ENCODE measurements around the gene NSRP1.
"Not testable (repeated sequence)": the region's sequence is repeated elsewhere in the genome, so short reads cannot be mapped to it uniquely, and the experiment has no call there.

Gene NSRP1

DNA sequence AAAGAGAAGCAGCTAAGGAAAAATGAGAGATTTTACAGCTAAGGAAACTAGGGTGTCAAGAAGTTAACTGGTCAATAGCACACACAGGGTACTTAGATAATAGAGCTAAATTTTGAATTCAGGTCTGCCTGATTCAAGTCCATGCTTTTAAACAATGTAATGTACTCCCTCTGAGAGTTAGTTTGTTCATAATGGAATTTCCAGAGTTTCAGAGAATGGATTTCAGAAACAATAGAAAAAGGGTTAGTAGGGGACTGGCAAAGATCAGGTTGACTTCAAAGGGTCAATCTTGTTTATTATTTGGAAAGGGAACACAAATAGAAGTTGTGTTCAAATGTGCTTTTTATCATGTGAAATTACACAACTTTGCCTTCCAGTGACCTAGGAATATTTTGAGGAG, 17.9 kb downstream of the NSRP1 start:
- TF ChIP-seq, protein P1, sequence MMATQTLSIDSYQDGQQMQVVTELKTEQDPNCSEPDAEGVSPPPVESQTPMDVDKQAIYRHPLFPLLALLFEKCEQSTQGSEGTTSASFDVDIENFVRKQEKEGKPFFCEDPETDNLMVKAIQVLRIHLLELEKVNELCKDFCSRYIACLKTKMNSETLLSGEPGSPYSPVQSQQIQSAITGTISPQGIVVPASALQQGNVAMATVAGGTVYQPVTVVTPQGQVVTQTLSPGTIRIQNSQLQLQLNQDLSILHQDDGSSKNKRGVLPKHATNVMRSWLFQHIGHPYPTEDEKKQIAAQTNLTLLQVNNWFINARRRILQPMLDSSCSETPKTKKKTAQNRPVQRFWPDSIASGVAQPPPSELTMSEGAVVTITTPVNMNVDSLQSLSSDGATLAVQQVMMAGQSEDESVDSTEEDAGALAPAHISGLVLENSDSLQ (IDR thresholded peaks at IDR 0.05): no peak
- TF ChIP-seq LEF1 (IDR thresholded peaks at IDR 0.05; ENCODE audit: borderline replicate concordance): no peak
- no peak for TF ChIP-seq L3MBTL2 (conservative IDR thresholded peaks at IDR 0.05)
- TF ChIP-seq BHLHE40 (IDR thresholded peaks at IDR 0.05; ENCODE audit: borderline replicate concordance): no peak
- TF ChIP-seq SUZ12 (IDR thresholded peaks at IDR 0.05): no peak
- TF ChIP-seq ARNT (IDR thresholded peaks at IDR 0.05): no peak
- TF ChIP-seq CTBP1 (IDR thresholded peaks at IDR 0.05; ENCODE audit: borderline replicate concordance): no peak
- TF ChIP-seq TARDBP (IDR thresholded peaks at IDR 0.05): no peak
- no peak for TF ChIP-seq FOXK2 (IDR thresholded peaks at IDR 0.05)
- TF ChIP-seq FOXM1 (IDR thresholded peaks at IDR 0.05; ENCODE audit: borderline replicate concordance): no peak
- CTCF ChIA-PET: no interaction called here
- DNase-seq (ENCODE audit: extremely low spot score): no peak
- POLR2A ChIA-PET: interaction anchor here (0.8 kb wide), 1 partner anchor 29 kb away, joined by 3 read pairs; no protein-coding TSS in a partner anchor

DNA sequence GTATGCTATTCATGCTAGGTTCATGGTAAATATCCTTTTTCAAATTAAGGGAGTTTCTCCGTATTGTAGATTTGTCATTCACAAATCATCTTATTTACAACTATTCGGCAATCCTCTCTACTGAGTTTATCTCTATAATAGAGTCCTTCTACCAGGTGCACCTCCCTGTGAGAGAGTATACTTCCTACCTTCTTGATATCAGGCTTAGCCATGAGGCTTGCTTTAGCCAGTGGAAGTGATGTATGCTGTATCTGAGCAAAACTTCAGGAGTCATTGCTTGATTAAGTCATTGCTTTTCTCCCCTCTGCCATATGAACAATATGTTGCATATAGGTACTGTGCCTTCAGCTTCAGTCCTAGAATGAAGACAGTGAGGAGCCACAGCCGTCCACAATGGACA, 20.5 kb downstream of the NSRP1 start:
- CTCF ChIA-PET: interaction anchor here (0.5 kb wide), 1 partner anchor 154 kb away, joined by 4 read pairs; no protein-coding TSS in a partner anchor
- POLR2A ChIA-PET: no interaction called here

DNA sequence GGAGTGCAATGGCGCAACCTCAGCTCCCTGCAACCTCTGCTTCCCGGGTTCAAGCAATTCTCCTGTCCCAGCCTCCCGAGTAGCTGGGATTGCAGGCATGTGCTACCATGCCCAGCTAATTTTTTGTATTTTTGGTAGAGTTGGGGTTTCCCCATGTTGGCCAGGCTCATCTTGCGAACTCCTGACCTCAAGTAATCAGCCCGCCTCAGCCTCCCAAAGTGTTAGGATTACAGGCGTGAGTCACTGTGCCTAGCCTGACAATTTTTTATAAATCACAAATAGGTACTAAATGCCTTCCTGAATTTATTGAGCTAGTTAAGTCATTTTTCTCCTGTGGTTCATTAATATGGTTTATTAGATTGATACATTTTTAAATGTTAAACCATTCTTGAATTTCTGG, 31.2 kb downstream of the NSRP1 start:
- CTCF ChIA-PET; POLR2A ChIA-PET; DNase-seq (ENCODE audit: extremely low spot score): not testable (repeated sequence)

More for the DNA sequence above, 20.5 kb downstream of the NSRP1 start:
- DNase-seq (ENCODE audit: extremely low spot score): no peak
- no peak for TF ChIP-seq FOXA1 (IDR thresholded peaks at IDR 0.05)
- TF ChIP-seq HDGF (IDR thresholded peaks at IDR 0.05; ENCODE audit: borderline replicate concordance): no peak
- no peak for TF ChIP-seq FOXM1 (IDR thresholded peaks at IDR 0.05; ENCODE audit: borderline replicate concordance)
- no peak for TF ChIP-seq ARNT (IDR thresholded peaks at IDR 0.05)
- no peak for TF ChIP-seq ZNF384 (IDR thresholded peaks at IDR 0.05)
- TF ChIP-seq TARDBP (IDR thresholded peaks at IDR 0.05): no peak

DNA sequence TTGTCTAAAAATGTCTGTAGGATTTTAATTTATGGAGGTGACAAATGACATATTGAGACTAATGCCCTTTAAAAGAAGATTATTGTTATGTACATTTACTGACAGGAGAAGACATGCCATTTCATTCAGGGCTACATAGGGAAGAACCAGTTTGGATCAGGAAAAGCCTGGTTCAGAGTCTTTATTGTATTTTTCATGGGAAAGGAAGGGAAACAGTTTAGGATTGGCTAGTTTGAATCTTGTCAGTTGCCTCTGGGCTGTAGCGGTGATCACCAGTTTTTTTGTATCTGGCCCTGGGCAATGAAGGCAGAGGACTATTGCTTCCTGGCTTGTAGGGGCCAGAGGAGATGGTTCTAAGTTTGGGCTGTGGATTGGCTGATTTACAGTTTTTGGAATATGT, 31.8 kb downstream of the NSRP1 start:
- no peak for DNase-seq (ENCODE audit: extremely low spot score)
- no peak for TF ChIP-seq TARDBP (IDR thresholded peaks at IDR 0.05)
- TF ChIP-seq, protein P1 (IDR thresholded peaks at IDR 0.05): peak; percentile 39; the same call in 1 of the 2 replicates
- no peak for TF ChIP-seq FOXA1 (IDR thresholded peaks at IDR 0.05)
- TF ChIP-seq ZNF384 (IDR thresholded peaks at IDR 0.05): no peak
- no peak for TF ChIP-seq ARNT (IDR thresholded peaks at IDR 0.05)
- TF ChIP-seq FOXK2 (IDR thresholded peaks at IDR 0.05): no peak
- CTCF ChIA-PET: no interaction called here
- POLR2A ChIA-PET: no interaction called here

DNA sequence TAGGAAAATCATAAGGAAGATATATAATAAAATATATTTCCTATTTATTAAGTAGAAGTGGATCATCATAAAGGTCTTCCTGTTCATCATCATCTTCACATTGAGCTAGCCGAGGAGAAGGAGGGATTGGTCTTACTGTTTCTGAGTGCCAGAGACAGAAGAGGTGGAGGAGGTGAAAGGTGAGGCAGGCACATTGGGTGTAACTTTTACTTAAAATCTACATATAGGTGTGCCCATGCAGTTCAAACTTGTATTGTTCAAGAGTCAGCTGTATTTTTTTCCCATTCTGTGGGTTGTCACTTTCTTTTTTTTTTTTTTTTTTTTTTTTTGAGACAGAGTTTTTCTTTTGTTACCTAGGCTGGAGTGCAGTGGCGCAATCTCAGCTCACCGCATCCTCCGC, 34.9 kb downstream of the NSRP1 start:
- ChIA-PET POLR2A (no interaction called here), CTCF (interaction anchor here (0.6 kb wide), 1 partner anchor 735 kb away, joined by 4 read pairs; no protein-coding TSS in a partner anchor)
- TF ChIP-seq ELF4 (IDR thresholded peaks at IDR 0.05) (no peak), L3MBTL2 (conservative IDR thresholded peaks at IDR 0.05) (no peak)
- DNase-seq (ENCODE audit: extremely low spot score): no peak

DNA sequence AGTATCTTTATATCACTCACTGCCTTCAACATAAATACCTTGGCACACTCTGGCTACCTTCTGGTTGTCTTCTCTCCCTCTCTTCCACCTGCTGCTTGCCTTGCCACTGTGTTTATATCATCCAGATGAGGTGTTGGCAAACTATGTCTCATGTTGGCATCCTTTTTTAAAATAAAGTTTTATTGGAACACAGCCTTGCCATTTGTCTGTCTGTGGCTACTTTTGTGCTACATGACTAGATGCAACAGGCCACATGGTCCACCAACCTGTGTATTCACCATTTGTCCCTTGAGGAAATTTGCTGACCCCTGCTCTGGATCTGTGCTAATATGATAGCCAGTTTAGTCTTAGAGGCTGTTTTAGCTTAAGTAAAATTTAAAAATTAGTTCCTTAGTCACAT, 36.8 kb downstream of the NSRP1 start:
- DNase-seq (ENCODE audit: extremely low spot score): no peak
- CTCF ChIA-PET: no interaction called here
- POLR2A ChIA-PET: no interaction called here
- TF ChIP-seq BHLHE40 (IDR thresholded peaks at IDR 0.05; ENCODE audit: borderline replicate concordance) (no peak), ZNF384 (IDR thresholded peaks at IDR 0.05) (no peak), LEF1 (IDR thresholded peaks at IDR 0.05; ENCODE audit: borderline replicate concordance) (no peak), CTBP1 (IDR thresholded peaks at IDR 0.05; ENCODE audit: borderline replicate concordance) (no peak)

DNA sequence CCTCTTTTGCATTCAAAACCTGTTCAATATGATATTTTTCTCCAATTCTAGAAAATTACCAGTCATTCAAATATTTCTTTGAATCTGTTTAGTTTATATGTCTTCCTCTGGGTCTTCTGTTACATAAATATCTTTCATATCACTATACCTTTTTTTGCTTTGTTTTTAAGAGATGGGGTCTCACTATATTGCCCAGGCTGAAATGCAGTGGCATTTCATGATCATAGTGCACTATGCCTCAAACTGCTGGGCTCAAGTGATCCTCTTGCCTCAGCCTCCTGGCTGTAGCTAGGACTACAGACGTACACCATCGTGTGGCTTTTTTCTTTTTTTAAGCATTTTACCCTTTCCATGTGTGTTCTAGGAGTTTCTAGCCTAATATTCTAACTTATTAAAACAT, 38.8 kb downstream of the NSRP1 start:
- ChIA-PET POLR2A (no interaction called here), CTCF (no interaction called here)

More for the DNA sequence above, 38.8 kb downstream of the NSRP1 start:
- TF ChIP-seq FOXK2 (IDR thresholded peaks at IDR 0.05) (no peak), TARDBP (IDR thresholded peaks at IDR 0.05) (no peak), ELF4 (IDR thresholded peaks at IDR 0.05) (no peak), LEF1 (IDR thresholded peaks at IDR 0.05; ENCODE audit: borderline replicate concordance) (no peak), FOXM1 (IDR thresholded peaks at IDR 0.05; ENCODE audit: borderline replicate concordance) (no peak), SP1 (IDR thresholded peaks at IDR 0.05) (no peak), ARNT (IDR thresholded peaks at IDR 0.05) (no peak), L3MBTL2 (conservative IDR thresholded peaks at IDR 0.05) (no peak), FOXA1 (IDR thresholded peaks at IDR 0.05) (no peak)
- TF ChIP-seq, protein P1 (IDR thresholded peaks at IDR 0.05): no peak
- DNase-seq (ENCODE audit: extremely low spot score): no peak

Measured in HEK293T (cell line).